HEK293 (cell line): ENCODE data around the gene MPO.

ENCODE experiments used
- CTCF ChIA-PET: fragments of 350-600 bp; formaldehyde crosslinking; extraction: SDS; loops from one replicate; lab custom pipeline; 2021; ENCODE audit warnings: antibody characterized with exemption; lab: Yijun Ruan, JAX
- POLR2A ChIA-PET: fragments of 300-600 bp; formaldehyde crosslinking; extraction: SDS; loops from one replicate; lab custom pipeline; 2020; ENCODE audit warnings: antibody characterized with exemption, inconsistent platforms; lab: Yijun Ruan, JAX
- H3K27ac ChIP-seq: fragments of 200-500 bp; sonication (Bioruptor generic); 2 replicates; pipeline ENCODE4 v1.5.1; 2014; ENCODE audit warnings: low read depth, low read length, control low read depth, inconsistent platforms; ENCODE audit errors: extremely low read depth
- H3K36me3 ChIP-seq, 2 experiments: fragments of 200-500 bp in 1 of 2; sonication (Bioruptor generic) in 1 of 2; 1 replicate in 1 of 2; 2 replicates in 1 of 2; pipeline ENCODE4 v1.5.1; 2014 to 2017; ENCODE audit warnings: inconsistent platforms in 2 of 2, low read length in 2 of 2; ENCODE audit not compliant: control insufficient read depth in 2 of 2, insufficient read depth in 1 of 2
- H3K4me1 ChIP-seq: fragments of 200-500 bp; sonication (Bioruptor generic); 2 replicates; pipeline ENCODE4 v1.5.1; 2014; ENCODE audit warnings: mild to moderate bottlenecking, low read length, inconsistent platforms; ENCODE audit not compliant: control insufficient read depth, insufficient read depth
- H3K4me3 ChIP-seq: 2 replicates; pipeline ENCODE4 v1.5.1; 2011; ENCODE audit warnings: low read depth, mild to moderate bottlenecking, control low read depth, low read length, moderate library complexity
- H3K9me3 ChIP-seq: fragments of 200-500 bp; sonication (Bioruptor generic); 2 replicates; pipeline ENCODE4 v1.5.1; 2014; ENCODE audit warnings: low read depth, low read length, inconsistent platforms; ENCODE audit not compliant: control insufficient read depth, insufficient read depth
- GFI1B ChIP-seq: fragments of 450-650 bp; formaldehyde crosslinking; IDR thresholded peaks from 2 replicates; pipeline ENCODE4 v1.5.1; 2016; ENCODE audit warnings: missing biosample characterization, missing genetic modification characterization
- KLF7 ChIP-seq: fragments of 450-650 bp; formaldehyde crosslinking; IDR thresholded peaks from 2 replicates; pipeline ENCODE4 v1.5.1; 2016; ENCODE audit warnings: missing biosample characterization, missing genetic modification characterization, borderline replicate concordance
- MEIS1 ChIP-seq: sonication (generic); formaldehyde crosslinking; IDR thresholded peaks from 2 replicates; pipeline ENCODE4 v1.8.1; 2022; ENCODE audit warnings: missing genetic modification reagents, mild to moderate bottlenecking, borderline replicate concordance
- MZF1 ChIP-seq: fragments of 450-650 bp; formaldehyde crosslinking; IDR thresholded peaks from 2 replicates; pipeline ENCODE4 v1.5.1; 2017; ENCODE audit warnings: missing biosample characterization, missing genetic modification characterization, borderline replicate concordance
- SCRT1 ChIP-seq: fragments of 450-650 bp; formaldehyde crosslinking; IDR thresholded peaks from 2 replicates; pipeline ENCODE4 v1.5.1; 2016; ENCODE audit warnings: missing biosample characterization, missing genetic modification characterization, borderline replicate concordance
- SP7 ChIP-seq: fragments of 450-650 bp; formaldehyde crosslinking; IDR thresholded peaks from 2 replicates; pipeline ENCODE4 v1.5.1; 2016; ENCODE audit warnings: missing biosample characterization, missing genetic modification characterization
- ZBTB17 ChIP-seq: fragments of 450-650 bp; formaldehyde crosslinking; IDR thresholded peaks from 2 replicates; pipeline ENCODE4 v1.5.1; 2016; ENCODE audit warnings: missing biosample characterization, missing genetic modification characterization
- ZBTB20 ChIP-seq: fragments of 450-650 bp; formaldehyde crosslinking; IDR thresholded peaks from 2 replicates; pipeline ENCODE4 v1.5.1; 2016; ENCODE audit warnings: missing biosample characterization, missing genetic modification characterization
- ZFP69B ChIP-seq: fragments of 450-650 bp; formaldehyde crosslinking; IDR thresholded peaks from 2 replicates; pipeline ENCODE4 v1.5.1; 2016; ENCODE audit warnings: missing biosample characterization, missing genetic modification characterization
- ZNF10 ChIP-seq: fragments of 450-650 bp; formaldehyde crosslinking; IDR thresholded peaks from 2 replicates; pipeline ENCODE4 v1.5.1; 2017; ENCODE audit warnings: missing biosample characterization, missing genetic modification characterization
- ZNF24 ChIP-seq: fragments of 450-650 bp; formaldehyde crosslinking; IDR thresholded peaks from 2 replicates; pipeline ENCODE4 v1.5.1; 2016; ENCODE audit warnings: missing biosample characterization, missing genetic modification characterization
- ZNF366 ChIP-seq: fragments of 450-650 bp; formaldehyde crosslinking; conservative IDR thresholded peaks from 2 replicates; pipeline ENCODE4 v1.5.1; 2016; ENCODE audit warnings: missing biosample characterization, missing genetic modification characterization
- ZNF394 ChIP-seq: fragments of 450-650 bp; formaldehyde crosslinking; IDR thresholded peaks from 2 replicates; pipeline ENCODE4 v1.5.1; 2016; ENCODE audit warnings: missing biosample characterization, missing genetic modification characterization, mild to moderate bottlenecking, moderate library complexity, borderline replicate concordance
- ZNF423 ChIP-seq: fragments of 450-650 bp; formaldehyde crosslinking; IDR thresholded peaks from 2 replicates; pipeline ENCODE4 v1.5.1; 2016; ENCODE audit warnings: missing biosample characterization, missing genetic modification characterization
- ZNF560 ChIP-seq: fragments of 450-650 bp; formaldehyde crosslinking; IDR thresholded peaks from 2 replicates; pipeline ENCODE4 v1.5.1; 2017; ENCODE audit warnings: missing biosample characterization, missing genetic modification characterization, borderline replicate concordance
- ZNF596 ChIP-seq: fragments of 450-650 bp; IDR thresholded peaks from 2 replicates; pipeline ENCODE4 v1.5.0; 2018; ENCODE audit warnings: missing biosample characterization, mild to moderate bottlenecking, missing genetic modification characterization, moderate library complexity
- ZNF654 ChIP-seq: fragments of 450-650 bp; formaldehyde crosslinking; IDR thresholded peaks from 2 replicates; pipeline ENCODE4 v1.5.1; 2016; ENCODE audit warnings: low read depth, missing biosample characterization, missing genetic modification characterization
- ZSCAN16 ChIP-seq: fragments of 450-650 bp; formaldehyde crosslinking; IDR thresholded peaks from 2 replicates; pipeline ENCODE4 v1.5.1; 2016; ENCODE audit warnings: missing biosample characterization, missing genetic modification characterization
- TF ChIP-seq, protein P1 (sequence below): fragments of 450-650 bp; formaldehyde crosslinking; IDR thresholded peaks from 2 replicates; pipeline ENCODE4 v1.5.0; 2017; ENCODE audit warnings: missing biosample characterization, missing genetic modification characterization, borderline replicate concordance
- TF ChIP-seq, protein P2 (sequence below): fragments of 450-650 bp; formaldehyde crosslinking; IDR thresholded peaks from 2 replicates; pipeline ENCODE4 v1.5.1; 2016; ENCODE audit warnings: missing biosample characterization, missing genetic modification characterization, low read depth

MPO gene

DNA sequence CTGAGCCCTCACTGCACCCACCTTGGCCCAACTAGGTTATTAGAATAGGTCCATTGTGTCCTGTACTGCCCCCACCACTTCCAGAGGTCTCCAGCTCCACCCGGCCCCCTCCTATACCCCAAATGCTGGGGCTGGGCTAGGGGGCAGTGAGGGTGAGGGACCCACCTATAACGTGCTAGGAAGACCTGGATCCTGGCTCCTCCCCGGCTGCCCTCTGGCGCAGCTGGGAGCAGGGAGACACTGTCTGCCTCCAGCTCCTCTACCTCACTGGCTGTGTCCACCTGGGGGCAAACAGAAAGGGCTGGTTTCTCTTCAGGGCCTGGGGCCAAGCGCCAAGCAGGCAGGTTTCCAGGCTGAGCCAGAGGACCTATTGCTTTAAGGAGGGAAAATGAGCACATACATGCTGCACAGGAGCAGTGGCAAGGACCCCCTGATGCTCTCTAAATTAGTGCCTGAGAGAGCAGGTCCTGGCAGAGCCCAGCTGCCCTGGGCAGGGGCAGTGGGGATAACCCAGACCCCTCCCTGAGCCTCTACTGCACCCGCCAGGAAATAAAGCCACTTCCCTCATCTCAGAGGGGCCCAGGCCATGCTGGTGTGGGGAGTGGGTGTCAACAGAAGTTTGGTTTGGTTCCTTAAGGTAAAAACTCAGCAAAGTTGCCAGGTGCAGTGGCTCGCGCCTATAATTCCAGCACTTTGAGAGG is 35.7 kb upstream of the MPO start:
- Histone ChIP-seq H3K4me3 (no peak overlapping the region), H3K4me1 (peaks cover 9% of the 10 kb centered on the region), H3K9me3 (no peaks in the 10 kb centered on the region), H3K36me3 (no peaks in the 10 kb centered on the region), H3K27ac (no peak overlapping the region)
- POLR2A ChIA-PET: interaction anchor here (1.3 to 1.6 kb wide), 2 partner anchors 101 to 131 kb away, joined by 3 to 29 read pairs; partner anchors contain the start of gene RNF43
- CTCF ChIA-PET: interaction anchor here (0.6 to 8.0 kb wide), 34 partner anchors 7 to 907 kb away, joined by 3 to 189 read pairs (median 7); partner anchors contain the start of genes MTMR4, RNF43 and SUPT4H1
- TF ChIP-seq MEIS1 (CRISPR knock-in tag) (no peak), ZNF654 (tag by site-specific recombination) (no peak), ZNF423 (tag by site-specific recombination) (no peak), ZNF394 (no peak), ZNF10 (no peak), GFI1B (tag by site-specific recombination) (no peak), KLF7 (tag by site-specific recombination) (no peak), ZSCAN16 (tag by site-specific recombination) (no peak), ZBTB20 (tag by site-specific recombination) (no peak), ZNF366 (tag by site-specific recombination) (no peak), ZFP69B (tag by site-specific recombination) (no peak), SP7 (tag by site-specific recombination) (no peak)
- TF ChIP-seq, protein P1, sequence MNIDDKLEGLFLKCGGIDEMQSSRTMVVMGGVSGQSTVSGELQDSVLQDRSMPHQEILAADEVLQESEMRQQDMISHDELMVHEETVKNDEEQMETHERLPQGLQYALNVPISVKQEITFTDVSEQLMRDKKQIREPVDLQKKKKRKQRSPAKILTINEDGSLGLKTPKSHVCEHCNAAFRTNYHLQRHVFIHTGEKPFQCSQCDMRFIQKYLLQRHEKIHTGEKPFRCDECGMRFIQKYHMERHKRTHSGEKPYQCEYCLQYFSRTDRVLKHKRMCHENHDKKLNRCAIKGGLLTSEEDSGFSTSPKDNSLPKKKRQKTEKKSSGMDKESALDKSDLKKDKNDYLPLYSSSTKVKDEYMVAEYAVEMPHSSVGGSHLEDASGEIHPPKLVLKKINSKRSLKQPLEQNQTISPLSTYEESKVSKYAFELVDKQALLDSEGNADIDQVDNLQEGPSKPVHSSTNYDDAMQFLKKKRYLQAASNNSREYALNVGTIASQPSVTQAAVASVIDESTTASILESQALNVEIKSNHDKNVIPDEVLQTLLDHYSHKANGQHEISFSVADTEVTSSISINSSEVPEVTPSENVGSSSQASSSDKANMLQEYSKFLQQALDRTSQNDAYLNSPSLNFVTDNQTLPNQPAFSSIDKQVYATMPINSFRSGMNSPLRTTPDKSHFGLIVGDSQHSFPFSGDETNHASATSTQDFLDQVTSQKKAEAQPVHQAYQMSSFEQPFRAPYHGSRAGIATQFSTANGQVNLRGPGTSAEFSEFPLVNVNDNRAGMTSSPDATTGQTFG (tag by site-specific recombination): no peak
- TF ChIP-seq, protein P2, sequence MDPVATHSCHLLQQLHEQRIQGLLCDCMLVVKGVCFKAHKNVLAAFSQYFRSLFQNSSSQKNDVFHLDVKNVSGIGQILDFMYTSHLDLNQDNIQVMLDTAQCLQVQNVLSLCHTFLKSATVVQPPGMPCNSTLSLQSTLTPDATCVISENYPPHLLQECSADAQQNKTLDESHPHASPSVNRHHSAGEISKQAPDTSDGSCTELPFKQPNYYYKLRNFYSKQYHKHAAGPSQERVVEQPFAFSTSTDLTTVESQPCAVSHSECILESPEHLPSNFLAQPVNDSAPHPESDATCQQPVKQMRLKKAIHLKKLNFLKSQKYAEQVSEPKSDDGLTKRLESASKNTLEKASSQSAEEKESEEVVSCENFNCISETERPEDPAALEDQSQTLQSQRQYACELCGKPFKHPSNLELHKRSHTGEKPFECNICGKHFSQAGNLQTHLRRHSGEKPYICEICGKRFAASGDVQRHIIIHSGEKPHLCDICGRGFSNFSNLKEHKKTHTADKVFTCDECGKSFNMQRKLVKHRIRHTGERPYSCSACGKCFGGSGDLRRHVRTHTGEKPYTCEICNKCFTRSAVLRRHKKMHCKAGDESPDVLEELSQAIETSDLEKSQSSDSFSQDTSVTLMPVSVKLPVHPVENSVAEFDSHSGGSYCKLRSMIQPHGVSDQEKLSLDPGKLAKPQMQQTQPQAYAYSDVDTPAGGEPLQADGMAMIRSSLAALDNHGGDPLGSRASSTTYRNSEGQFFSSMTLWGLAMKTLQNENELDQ (tag by site-specific recombination): no peak

DNA sequence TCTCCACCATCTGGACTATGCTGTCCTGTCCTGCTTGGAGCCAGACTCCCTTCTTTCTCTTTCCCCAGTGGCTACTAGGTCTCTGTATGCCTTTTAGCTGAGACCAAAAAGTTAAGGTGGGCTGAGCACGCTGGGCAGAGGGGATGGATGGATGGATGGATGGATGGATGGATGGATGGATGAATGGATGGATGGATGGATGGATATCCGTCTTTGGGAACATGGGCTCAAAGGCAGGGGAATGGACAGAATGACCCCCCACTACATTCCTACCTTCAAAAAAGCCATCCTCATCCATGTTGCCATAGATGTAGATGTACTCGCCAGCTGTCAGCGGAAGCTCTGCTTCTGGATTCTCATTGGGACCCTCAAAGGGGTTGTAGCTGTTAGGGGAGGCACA is 35.0 kb upstream of the MPO start:
- TF ChIP-seq ZBTB17 (0 out of 2 replicates have a peak, but pooled peaks have one; percentile 21), ZNF366 (tag by site-specific recombination) (peak; percentile 97), ZNF24 (tag by site-specific recombination) (no peak), ZNF596 (tag by site-specific recombination) (no peak), ZNF560 (no peak), SCRT1 (tag by site-specific recombination) (no peak), MZF1 (tag by site-specific recombination) (no peak)
- TF ChIP-seq, all 188 proteins: peak for 2
- no peaks in the 10 kb centered on the region for H3K9me3 ChIP-seq
- peaks cover 9% of the 10 kb centered on the region for H3K4me1 ChIP-seq
- POLR2A ChIA-PET: no interaction called here
- H3K36me3 ChIP-seq: no peaks in the 10 kb centered on the region
- CTCF ChIA-PET: interaction anchor here (0.6 to 8.0 kb wide), 11 partner anchors 10 to 164 kb away, joined by 3 to 189 read pairs (median 16); partner anchors contain the start of gene RNF43
- no peak overlapping the region for H3K27ac ChIP-seq
- no peak overlapping the region for H3K4me3 ChIP-seq
